Lower leg skin (tissue), 4 donors: ENCODE data around the gene INAVA. TPM values are rescaled to one million over a fixed set of nuclear protein-coding genes. Genes with fewer than 3 reads are reported as not detected.
"Not testable (repeated sequence)": the region's sequence is repeated elsewhere in the genome, so short reads cannot be mapped to it uniquely, and the experiment has no call there.

Experiments used
- DNase-seq, 2 donors: peaks; one replicate each; pipeline ENCODE4 v3.0.0-alpha.2; 2019; ENCODE audit warnings: low spot score in 2 of 2
- H3K4me3 ChIP-seq: fragments of 200-600 bp; sonication (generic); 2 replicates; pipeline ENCODE4 v1.5.1; 2017; ENCODE audit warnings: mild to moderate bottlenecking, low read depth; ENCODE audit not compliant: poor library complexity, severe bottlenecking
- CTCF ChIP-seq, 3 donors: fragments of 450-650 bp; IDR thresholded peaks; one replicate each; pipeline ENCODE4 v1.5.1; 2016; ENCODE audit warnings: antibody characterized with exemption in 3 of 3, mild to moderate bottlenecking in 3 of 3, moderate library complexity in 2 of 3
- POLR2A ChIP-seq, 2 donors: fragments of 450-650 bp; IDR thresholded peaks; one replicate each; pipeline ENCODE4 v1.6.1; 2016 to 2017; ENCODE audit warnings: antibody characterized with exemption in 2 of 2, mild to moderate bottlenecking in 1 of 2, moderate library complexity in 1 of 2
- WGBS, 2 donors: methylation state at CpG; one replicate each; pipeline ENCODE4 v1.1.5; 2018; 5-methylcytosine and 5-hydroxymethylcytosine counted together
- intact Hi-C: fragments of 100-400 bp; cut with DNase I; formaldehyde crosslinking; loops from one replicate; pipeline ENCODE4 v1.15.0; 2023; ENCODE audit warnings: low total_unique reads
- total RNA-seq, 4 donors: library from RNA; depleted of rRNA; stranded (reverse); fragments of >200 nt; gene quantifications; one replicate each; pipeline ENCODE4 v1.1.0, GENCODE V29; 2016

The INAVA gene
- total RNA-seq, 4 donors from 2014 or later: 108 to 176 (median 145) TPM

DNA sequence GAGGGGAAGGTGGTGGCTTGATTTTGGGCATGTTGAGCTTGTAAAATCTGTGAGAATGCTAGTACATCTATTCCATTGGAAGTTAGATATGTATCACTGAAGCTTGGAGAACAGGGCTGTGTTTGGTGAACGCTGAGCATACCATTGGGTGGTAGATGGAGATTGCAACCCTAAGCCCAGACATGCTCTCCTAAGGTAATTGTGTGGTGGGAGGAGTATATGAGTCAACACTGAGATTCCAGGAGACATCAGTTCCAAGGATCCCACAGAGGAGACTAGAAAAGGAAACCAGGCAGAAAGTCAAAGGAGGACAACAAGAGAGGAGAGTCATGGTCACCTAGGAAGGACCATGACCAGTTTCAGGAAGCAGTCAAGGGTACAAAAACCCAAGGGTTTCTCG lies 68.4 kb downstream of the INAVA start:
- no peak overlapping the region for H3K4me3 ChIP-seq
- intact Hi-C loops: no loop called here
- WGBS, 2 donors: 63 to 67% methylated on average over 2 of the region's 2 CpGs
- DNase-seq: no peak
- no peak for TF ChIP-seq CTCF (IDR thresholded peaks at IDR 0.05)
- TF ChIP-seq POLR2A (IDR thresholded peaks at IDR 0.05): no peak

DNA sequence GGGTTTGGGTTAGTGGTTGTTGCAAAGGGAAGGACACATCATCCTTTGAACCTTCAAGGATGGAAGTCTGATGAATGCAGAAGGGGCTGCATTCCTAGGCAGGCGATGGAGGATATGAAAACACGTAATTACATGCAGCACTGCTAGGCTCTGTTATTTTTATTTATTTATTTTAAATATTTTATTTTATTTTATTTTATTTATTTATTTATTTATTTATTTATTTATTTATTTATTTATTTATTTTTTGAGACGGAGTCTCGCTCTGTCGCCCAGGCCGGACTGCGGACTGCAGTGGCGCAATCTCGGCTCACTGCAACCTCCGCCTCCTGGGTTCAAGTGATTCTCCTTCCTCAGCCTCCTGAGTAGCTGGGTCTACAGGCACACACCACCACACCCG lies 69.2 kb downstream of the INAVA start:
- intact Hi-C loops, H3K4me3 ChIP-seq: not testable (repeated sequence)
- DNase-seq: peak in 1 of 2 donors; percentile 29
- WGBS, 2 donors: 91 to 96% methylated on average over 11 of the region's 11 CpGs

Other genes starting within 250 kb of the INAVA start
- gene DDX59, start 225.0 kb upstream of the INAVA start, total RNA-seq: 10 to 100 TPM; 17.9 to 40.8 (median 24.2) TPM
- gene CAMSAP2, start 156.0 kb upstream of the INAVA start, total RNA-seq: 10 to 100 TPM; 22.5 to 41.3 (median 36.1) TPM
- not detected for gene GPR25, start 21.9 kb upstream of the INAVA start, total RNA-seq
- 1 to 10 TPM in 2 of 4 donors, under 1 TPM in 2; 0.38 to 1.6 (median 1.0) TPM for gene KIF21B, start 128.8 kb downstream of the INAVA start, total RNA-seq
- gene CACNA1S, start 217.5 kb downstream of the INAVA start, total RNA-seq: under 1 TPM in 1 of 4 donors, not detected in 3; 0.04 TPM
- gene ASCL5, start 232.3 kb downstream of the INAVA start, total RNA-seq: not detected